HG02840 (cell line): ENCODE measurements around the gene USP49.

Source experiments
- ATAC-seq: cut with Tn5 transposase; IDR thresholded peaks from one replicate; pipeline ENCODE4 v1.9.1; 2021; ENCODE audit warnings: mild to moderate bottlenecking, moderate library complexity, moderate number of reproducible peaks; ENCODE audit not compliant: unreplicated experiment, low FRiP score

USP49 gene

DNA sequence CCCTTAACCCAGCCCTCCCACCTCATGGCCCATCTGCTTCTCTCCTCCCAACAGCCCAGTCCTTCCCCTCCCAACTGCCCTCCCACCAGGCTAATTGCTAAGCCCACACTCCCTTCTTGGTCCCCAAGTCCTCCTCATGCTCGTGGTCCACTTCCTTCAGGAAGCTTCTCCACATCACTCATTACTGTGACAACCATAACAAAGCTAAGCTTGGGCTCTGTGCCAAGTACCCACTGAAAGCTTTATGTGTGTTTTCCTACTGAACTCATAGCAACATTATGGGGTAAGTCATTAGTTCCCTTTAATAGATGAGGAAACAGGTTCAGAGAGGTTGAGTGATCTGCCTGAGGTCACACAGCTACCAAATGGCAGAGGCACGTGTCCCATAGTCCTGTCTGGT, 131.7 kb downstream of the USP49 start:
- ATAC-seq: no peak

DNA sequence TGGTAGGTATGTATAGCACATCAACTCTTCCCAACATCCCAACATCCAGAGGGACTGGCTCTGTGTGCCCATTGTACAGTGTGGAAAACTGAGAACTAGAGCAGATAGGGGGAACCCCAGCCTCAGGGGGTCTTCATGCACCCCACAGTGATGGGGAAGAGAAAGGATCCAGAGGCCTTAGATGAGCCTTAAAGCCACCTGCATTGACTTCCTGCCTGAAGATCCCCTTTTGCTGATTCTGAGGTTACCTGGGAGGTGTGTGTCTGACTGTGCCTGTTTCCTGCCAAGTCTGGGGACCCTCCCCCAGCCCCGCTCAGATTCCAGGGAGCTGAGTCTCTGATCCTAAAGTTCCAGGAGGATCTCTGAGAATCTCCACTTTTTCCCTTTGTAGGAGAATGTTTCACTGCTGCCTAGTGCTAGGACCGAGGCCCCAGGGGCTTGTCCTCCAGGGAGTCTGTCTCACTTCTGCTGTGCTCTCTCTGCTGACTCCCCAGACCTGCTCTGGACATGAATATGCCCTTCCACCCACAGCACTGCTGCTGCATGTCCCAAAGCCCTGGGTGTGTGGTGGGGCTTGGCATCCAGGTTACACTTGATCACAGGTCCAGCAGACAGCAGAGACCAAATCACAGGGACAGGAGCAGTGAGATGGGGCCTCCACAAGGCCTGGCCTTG, 135.1 kb downstream of the USP49 start:
- no peak for ATAC-seq

DNA sequence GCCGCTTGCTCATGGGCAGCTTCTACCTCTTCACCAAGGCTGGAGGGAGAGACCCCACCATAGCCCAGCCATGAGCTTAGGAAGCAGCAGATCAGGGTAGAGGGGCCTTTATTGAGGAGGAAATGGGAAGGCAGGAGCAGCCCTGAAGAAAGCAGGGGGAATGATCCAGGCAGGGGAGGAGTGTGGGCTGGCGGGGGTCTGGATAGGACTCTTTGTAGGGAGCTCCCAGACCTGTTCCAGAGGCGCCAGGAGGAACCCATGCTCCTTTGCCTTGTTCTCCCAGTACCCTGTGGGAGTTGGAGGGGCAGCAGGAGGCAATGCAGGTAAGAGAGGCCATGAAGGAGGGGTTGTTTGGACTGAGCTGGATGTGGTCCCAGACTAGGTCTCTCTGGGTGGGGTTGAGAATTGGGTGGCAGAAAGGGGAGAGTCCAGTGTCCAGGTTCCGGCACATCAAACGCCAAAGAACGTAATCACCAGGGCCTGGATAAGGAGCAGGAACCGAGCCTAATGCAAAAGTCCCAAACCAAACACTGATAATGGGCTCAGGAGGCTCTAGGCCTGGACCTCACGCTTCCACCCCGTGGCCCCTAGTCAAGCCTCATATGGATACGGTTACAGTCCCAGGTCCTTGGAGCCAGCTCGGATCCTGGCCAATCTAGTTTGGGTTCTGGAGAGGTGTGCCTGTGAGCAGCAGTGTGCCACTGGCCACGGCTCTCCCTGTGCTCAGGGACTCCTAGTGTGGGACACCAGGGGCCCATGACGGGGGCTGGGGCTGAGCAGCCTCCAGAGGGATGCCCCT, 135.9 kb downstream of the USP49 start:
- no peak for ATAC-seq

DNA sequence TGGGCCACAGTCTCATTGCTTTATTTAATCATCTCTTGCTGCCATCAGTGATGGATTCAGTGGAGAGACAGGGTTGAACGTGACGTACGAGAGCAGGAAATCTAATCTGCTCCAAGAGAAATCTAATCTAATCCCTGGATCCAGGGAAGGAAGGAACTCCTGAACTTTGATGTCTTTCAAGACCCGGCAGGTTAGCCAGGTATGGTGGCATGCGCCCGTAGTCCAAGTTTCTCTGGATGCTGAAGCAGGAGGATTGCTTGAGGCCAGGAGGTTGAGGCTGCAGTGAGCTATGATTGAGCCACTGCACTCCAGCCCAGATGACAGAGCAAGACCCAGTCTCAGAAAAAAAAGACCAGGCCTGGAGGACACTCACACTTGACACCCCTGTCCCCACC, 136.5 kb downstream of the USP49 start:
- no peak for ATAC-seq

DNA sequence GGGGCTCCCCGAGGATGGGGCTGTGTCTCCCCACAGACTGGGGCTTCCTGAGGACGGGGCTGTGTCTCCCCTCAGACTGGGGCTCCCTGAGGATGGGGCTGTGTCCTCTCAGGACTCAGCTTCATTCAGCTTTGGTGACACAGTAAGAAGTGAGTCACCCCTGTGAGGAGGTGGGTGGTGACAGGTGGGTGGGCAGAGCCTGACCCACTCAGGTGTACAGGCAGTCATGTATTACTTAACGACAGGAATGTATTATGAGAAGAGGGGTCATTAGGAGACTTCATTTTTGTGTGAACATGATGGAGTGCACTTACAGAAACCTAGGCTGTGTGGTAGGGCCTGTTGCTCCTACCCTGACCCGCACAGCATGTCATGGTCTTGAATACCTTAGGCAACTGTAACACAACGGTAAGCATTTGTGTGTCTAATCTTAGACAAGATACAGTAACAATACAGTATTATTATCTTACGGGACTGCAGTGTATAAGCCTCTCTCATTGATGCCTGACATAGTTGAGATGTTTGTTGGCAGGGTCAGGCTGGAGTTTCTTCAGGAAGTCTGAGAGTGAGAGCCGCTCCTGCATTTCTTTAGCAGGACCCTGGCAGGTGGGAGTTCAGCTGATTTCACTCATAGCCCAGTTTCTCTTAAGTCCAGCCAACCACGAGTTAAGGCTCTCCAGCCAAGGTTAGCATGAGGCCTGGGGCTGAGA, 137.1 kb downstream of the USP49 start:
- ATAC-seq: no peak

DNA sequence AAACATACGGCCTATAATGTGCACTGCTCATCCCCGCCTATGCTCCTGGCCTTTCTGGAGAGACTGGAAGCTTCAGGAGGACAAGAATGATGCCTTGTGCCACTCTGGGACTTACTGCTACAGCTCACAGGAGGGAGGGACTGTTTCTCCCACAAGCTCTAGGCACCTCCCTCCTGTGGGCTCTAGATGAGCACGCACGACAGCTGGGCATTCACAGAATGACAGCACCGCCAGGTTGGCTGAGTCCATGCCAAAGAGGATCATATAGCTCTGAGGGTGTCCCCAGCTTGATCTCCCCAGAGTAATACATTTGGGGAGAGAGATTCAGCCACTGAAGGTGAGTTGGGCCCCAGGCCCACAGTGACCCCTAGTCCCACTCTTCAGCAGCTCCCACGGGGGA, 137.9 kb downstream of the USP49 start:
- no peak for ATAC-seq

DNA sequence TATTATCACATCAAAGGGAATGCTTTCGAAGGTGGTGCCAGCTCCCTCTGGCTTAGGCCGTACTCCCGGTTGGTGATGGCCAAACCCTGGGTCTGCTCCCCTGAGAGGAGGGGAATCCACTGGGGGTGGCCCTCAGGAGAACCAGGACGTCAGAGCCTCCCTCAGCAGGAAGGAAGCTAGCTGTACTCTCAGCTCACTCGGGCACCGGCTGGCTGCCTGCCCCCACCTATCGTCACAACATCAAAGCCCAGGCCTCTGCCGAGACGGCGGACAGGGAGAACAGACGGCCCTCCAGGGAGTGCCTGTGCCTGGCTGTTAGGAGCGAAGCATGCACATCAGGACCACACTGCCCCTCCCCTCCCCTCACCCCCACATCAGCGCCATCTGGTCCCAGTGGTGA, 138.8 kb downstream of the USP49 start:
- no peak for ATAC-seq

DNA sequence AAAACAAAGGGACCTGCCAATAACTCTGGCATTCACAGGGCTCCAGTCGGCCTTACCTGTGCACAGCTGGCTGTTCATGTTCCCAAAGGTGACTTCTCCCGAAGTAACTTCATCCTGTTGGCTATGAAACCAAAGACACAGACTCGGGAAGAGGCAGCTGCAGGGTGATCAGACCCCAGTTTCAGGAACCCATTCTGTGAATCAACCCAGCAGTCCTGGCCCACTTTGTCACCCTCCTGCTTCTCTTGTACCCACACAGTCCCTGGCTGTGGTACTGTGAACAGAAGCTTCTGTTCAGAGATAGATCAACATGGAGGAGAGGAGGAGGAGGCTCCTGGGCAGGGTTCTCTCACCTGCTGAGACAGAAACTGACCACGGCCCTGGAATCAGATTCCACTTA, 139.3 kb downstream of the USP49 start:
- ATAC-seq: no peak

DNA sequence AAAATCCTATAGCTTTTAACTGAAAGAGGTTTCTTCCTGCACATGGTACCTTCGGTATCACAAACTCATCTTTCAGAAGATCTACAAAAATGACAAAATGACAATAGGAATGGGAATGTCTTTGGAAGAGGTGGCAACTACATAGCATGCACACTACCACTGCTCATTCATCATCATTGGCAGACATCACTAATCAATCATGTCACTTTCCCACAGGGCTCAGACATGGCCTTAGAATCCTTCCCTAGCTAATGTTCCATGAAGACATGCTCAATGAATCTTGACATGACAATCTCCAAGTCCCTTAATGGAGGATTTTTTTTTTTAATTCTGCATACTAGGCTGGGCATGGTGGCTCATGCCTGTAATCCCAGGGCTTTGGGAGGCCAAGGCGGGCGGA, 144.8 kb downstream of the USP49 start:
- ATAC-seq: no peak

DNA sequence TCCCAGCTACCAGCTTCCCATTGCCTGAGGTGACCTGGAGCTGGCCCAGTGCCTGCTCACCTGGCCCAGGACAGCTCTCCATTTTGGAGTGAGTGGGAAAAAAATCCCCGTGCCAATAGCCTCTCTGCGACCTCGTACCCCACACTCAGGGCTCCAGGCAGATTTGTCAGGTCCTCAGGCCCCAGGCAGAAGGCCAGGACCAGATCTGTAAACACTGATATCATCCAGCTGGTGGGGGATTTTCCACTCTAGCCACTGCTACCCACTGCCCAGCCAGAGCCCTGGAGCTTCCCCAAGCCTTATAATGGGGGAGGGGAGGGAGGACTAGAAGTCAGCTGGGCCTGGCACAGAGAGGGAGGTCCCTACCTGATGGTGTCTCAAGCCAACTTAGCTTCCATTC, 146.6 kb downstream of the USP49 start:
- no peak for ATAC-seq

DNA sequence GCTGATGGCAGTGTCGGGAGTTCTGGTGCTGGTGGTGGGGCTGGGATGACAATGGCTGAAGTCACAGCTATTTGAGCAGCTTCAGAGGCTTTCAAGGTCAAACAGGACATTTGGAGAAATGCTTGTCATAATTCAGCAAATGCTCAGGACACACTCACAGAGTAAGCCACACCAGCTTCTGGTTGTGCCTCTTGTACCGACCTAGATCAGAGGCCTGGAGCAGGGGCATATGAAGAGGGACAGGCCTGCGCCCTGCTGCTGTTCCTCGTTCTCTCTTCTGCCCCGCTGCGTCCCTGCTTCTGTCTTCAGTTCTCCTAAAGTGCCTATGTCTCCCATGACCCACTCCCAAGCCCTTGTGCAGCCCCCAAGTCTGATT, 147.1 kb downstream of the USP49 start:
- no peak for ATAC-seq

DNA sequence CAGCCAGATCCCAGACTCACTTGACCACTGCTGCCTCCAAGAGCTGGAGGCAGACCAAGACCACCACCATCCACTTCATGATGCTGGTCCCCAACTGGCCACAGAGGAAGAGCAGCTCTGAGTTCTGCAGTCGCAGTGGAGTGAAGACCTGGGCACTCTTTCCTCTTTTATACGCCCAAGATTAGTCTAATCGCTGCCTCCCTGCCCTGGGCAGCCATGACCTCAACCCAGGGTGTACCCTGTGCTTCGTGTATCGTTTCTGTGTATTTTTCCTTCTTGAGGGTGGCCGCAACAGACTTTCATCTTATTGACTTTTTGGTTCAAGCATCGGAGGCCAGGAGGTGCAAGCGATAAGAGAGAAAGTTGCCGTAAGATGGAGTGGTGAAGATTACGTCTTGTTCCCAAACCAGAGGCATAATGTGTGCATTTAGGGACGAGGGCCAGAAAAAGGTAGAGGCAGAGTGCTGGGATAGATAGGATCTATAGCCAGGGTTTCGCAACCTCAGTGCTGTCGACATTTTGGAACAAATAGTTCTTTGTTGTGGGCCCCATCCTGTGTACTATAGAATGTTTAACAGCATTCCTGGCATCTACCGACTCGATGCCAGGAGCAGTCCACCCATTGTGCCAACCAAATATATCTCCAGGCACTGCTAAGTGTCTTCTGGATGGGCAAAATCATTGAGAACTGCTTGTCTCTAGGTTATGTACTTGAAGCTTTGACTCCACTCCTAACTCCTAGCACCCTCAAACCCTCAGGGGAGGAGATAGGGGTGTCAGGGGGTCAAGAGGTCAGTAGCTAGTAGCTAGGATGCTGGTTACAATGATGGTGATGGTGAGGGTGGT, 147.7 kb downstream of the USP49 start, which contains the start of gene PGC:
TSS of gene PGC (minus strand) at position 142 of the 846 bp plus-strand sequence. CDS start at position 79, 63 bp downstream.
- ATAC-seq: no peak

DNA sequence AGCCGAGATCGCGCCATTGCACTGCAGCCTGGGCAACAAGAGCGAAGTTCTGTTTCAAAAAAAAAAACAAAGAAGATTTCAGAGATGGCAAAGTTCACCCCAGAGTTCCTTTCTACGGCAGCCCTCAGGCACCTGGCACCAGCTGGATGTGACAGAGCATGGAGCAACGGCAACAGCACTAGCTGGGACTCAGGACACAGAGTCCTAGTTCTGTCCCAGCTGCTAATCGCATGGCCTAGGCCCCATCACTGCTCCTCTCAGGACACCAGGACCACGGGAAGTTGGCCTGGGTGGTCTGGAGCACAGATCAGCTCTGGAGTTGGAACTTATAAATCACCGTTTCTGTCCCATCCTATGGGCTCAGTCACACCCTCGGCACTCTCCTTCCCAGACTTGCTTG, 149.1 kb downstream of the USP49 start:
- no peak for ATAC-seq

DNA sequence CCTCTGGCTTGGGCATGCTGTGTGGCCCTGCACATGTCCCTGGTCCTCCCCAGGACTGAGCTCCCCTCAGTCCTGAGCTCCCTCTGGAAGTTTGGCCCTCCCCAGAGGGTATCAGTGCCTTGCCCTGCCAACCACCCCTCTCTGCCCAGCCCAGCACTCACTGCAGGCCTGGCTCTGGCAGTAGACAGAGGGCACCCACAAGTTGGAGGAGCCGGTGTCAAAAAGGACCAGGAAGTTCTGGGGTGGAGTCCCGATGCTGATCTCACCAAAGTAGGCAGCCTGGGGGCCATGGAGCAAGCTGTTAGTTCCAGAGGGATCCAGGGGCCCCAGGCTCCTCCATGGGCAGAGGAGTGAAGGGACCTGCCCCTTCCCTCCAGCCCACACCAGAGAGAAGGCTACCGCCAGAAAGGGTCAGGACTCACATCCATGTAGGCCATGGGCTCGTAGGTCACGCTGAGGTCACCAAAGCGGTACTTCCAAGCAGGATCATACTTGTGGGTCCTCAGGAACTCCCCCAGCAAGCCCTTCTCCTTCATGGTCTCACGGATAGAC, 150.9 kb downstream of the USP49 start:
- no peak for ATAC-seq

DNA sequence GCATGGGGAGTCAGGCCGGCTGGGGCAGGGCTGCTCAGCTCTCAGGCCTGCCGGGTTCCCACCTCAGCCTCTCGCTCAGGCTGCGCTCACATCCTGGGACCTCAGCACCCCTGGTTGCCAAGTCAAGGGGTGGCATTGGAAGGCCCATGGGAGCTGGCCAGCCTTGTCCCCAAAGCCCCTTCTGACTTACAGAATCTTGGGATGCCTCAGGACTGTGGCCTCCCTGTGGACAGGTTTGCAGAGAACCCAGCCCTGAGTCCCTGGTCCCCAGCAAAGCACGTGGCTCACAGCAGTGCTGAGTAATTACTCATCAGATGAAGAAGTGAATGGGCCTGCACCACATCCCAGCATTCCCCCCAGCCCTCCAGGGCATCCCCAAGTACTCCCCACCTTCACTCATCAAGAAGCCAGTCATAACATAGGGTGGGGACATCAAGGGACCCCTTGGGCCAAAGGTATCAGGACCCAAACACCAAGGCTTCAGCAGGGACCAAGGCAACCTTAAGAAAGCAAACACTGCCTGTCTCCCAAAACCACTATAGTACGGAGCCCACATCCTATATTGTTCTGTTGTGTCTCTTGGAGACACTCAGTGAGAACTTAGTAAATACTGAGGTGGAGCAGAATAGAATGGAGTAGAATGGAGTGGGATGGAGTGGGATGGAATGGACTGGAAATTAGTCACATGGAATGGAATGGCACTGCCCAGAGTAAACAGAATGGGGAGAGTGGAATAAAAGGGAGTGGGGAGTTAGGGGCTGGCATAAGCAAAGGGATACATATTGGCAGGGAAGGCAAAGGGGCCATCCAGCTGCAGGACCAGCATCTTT, 151.6 kb downstream of the USP49 start:
- ATAC-seq: no peak

DNA sequence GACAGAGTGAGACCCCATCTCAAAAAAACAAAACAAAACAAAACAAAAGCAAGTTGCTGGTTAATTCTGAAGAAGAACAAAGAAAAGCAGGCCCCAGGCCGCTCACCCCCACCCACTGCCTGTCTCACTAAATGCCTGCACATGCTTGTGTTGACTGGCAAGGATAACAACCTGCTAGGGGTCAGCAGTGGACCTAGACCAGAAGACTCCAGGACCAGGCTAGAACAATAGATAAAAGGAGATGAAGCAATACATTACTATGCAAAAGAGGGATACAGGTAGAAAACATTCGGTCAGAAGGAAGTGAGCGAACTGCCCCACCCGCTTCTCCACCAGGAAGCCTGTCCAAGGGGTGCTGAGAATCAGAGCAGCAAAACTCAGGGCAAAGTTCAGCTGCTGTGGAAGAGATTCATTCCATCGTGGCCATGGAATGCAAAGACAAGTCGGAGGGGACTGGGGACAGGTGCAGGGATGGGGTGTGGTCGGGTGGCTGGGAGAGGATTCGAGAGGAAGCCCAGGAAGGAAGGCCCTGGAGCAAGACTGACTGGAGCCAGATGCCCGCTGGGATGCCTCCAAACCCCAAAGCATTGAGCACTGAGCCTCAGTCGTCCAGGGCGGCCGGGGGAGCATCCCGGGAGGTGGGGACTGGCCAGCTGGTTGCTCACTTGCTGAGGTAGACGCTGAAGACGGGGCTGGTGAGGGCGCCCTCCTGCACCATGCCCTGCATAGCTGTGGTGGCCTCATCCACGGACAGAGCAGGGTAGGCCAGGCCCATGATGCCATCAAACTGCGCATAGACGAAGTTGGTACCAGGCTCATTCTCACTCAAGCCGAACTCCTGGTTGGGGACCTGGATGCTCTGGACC, 153.3 kb downstream of the USP49 start:
- no peak for ATAC-seq

DNA sequence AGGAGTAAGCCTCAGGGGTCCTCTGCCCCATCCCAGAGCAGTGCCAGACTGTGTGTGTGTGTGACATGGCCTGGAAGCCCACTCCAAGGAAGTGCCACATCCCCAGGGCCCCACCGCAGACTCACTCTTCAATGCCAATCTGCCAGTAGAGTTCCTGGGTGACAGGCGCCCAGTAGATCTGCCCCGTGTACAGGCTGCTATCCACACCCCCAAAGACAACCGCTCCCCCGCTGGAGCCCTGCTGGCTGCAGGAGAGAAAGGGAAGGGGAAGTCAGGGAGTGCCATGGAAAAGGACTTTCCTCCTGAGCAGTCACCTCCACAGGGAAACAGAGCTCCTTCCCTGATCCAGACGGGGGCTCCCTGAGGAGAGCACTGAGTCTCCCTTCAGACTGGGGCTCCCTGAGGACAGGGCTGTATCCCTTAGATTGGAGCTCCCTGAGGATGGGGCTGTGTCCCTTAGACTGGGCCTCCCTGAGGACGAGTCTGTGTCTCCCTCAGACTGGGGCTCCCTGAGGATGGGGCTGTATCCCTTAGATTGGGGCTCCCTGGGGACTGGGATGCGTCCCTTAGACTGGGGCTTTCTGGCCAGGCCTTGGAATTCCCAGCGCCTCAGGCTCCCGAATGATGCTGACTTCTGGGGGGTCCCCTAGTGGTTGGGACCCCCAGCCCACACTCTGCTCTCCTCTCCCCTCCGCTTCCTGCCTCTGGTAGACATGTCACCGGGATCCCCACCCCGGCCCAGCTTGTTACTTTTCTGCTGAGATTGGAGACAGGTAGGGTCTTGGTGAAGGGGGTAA, 154.6 kb downstream of the USP49 start:
- ATAC-seq: no peak
